Activated B cell treated with CpG ODN at 0.5 μM for 24 hours (primary cell): ENCODE data around the gene CXCL9. TPM values are rescaled to one million over a fixed set of nuclear protein-coding genes. Genes with fewer than 3 reads are reported as not detected.
"Not testable (repeated sequence)": the region's sequence is repeated elsewhere in the genome, so short reads cannot be mapped to it uniquely, and the experiment has no call there.

ENCODE experiments used
- ATAC-seq: fragments of 200-7000 bp; cut with Tn5 transposase; one replicate; pipeline ENCODE4 v1.10.0; 2021; ENCODE audit warnings: low read depth, mild to moderate bottlenecking, moderate library complexity
- CTCF ChIA-PET: fragments of 350-600 bp; sonication (Branson Sonifier 250); formaldehyde crosslinking; loops from one replicate; lab custom pipeline; 2021; ENCODE audit warnings: antibody characterized with exemption; lab: Charles Lee
- POLR2A ChIA-PET: fragments of 350-600 bp; sonication (Branson Sonifier 250); formaldehyde crosslinking; loops from one replicate; lab custom pipeline; 2021; ENCODE audit warnings: antibody characterized with exemption; lab: Charles Lee
- DNase-seq: peaks from one replicate; pipeline ENCODE4 v3.0.0; 2022
- H3K27ac Mint-ChIP-seq: one replicate; pipeline ENCODE4 v1.8.0; 2020; ENCODE audit warnings: mixed read lengths
- H3K27me3 Mint-ChIP-seq: one replicate; pipeline ENCODE4 v1.8.0; 2021; ENCODE audit warnings: mixed read lengths
- H3K36me3 Mint-ChIP-seq: one replicate; pipeline ENCODE4 v1.8.0; 2021; ENCODE audit warnings: low read depth, mixed read lengths
- H3K4me1 Mint-ChIP-seq: one replicate; pipeline ENCODE4 v1.8.0; 2021; ENCODE audit warnings: mixed read lengths
- H3K4me3 Mint-ChIP-seq: one replicate; pipeline ENCODE4 v1.8.0; 2020; ENCODE audit warnings: mild to moderate bottlenecking, mixed read lengths
- H3K9me3 Mint-ChIP-seq: one replicate; pipeline ENCODE4 v1.8.0; 2020; ENCODE audit warnings: mixed read lengths
- intact Hi-C: fragments of 100-400 bp; cut with micrococcal nuclease; formaldehyde crosslinking; loops from one replicate; pipeline ENCODE4 v1.15.1; 2024
- total RNA-seq: library from RNA; stranded (reverse); gene quantifications from 2 replicates; pipeline ENCODE4 v1.2.3, GENCODE V29; 2022
- TF ChIP-seq, protein P1 (sequence below): fragments of 200-600 bp; IDR thresholded peaks from one replicate; pipeline ENCODE4 v1.8.0; 2022; ENCODE audit warnings: antibody characterized with exemption, mild to moderate bottlenecking

Gene CXCL9
- total RNA-seq = not detected in 2 replicates

DNA sequence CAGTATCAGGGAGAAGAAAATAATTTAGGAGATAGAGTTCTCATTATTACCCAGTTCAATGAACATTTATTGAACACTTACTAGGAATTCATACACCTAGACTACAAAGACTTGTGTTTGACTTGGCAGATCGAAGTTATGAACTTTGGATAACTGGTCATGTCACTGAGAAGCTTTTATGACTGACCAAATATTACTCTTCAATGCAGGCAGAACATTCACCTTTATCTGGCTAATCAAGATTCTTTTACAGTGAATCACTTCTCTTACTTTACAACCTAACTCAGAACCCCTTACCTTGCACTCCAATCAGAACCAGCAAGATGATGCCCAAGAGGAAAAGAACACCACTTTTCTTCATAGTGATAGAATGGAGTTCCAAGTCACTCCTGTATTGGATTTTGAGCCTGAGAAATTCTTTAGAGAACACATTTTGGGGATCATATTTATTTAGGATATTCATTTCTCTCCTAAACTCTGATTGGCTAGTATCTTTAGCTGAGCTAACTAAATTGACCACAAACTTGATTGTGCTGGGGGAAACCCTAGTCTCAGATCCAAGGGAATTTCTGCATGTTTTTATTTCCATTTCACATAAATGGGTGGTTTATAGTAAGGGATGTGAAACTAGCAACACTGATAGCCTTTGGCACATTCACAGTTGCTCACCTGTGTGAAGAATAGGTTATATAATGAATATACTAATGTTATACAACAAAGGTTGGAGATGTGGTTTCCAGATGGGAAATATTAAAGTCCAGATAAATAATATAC is at the start of gene CXCL9:
CXCL9 (minus strand) TSS at position 421 of the 774 bp plus-strand sequence; CDS start at position 361, 60 bp downstream.
- ATAC-seq (no peak), DNase-seq (no peak)
- TF ChIP-seq, protein P1, sequence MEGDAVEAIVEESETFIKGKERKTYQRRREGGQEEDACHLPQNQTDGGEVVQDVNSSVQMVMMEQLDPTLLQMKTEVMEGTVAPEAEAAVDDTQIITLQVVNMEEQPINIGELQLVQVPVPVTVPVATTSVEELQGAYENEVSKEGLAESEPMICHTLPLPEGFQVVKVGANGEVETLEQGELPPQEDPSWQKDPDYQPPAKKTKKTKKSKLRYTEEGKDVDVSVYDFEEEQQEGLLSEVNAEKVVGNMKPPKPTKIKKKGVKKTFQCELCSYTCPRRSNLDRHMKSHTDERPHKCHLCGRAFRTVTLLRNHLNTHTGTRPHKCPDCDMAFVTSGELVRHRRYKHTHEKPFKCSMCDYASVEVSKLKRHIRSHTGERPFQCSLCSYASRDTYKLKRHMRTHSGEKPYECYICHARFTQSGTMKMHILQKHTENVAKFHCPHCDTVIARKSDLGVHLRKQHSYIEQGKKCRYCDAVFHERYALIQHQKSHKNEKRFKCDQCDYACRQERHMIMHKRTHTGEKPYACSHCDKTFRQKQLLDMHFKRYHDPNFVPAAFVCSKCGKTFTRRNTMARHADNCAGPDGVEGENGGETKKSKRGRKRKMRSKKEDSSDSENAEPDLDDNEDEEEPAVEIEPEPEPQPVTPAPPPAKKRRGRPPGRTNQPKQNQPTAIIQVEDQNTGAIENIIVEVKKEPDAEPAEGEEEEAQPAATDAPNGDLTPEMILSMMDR = no peak
- Mint-ChIP-seq H3K27ac (no peak within 1 kb of the TSS), H3K4me1 (peaks cover 5% of the 10 kb centered on the region), H3K4me3 (no peak within 1 kb of the TSS), H3K27me3 (no peaks in the 10 kb centered on the region), H3K9me3 (no peaks in the 10 kb centered on the region), H3K36me3 (no peaks in the 10 kb centered on the region)
- intact Hi-C loops = no loop called here
- CTCF ChIA-PET = interaction anchor here (1.0 kb wide), 1 partner anchor 11 kb away, joined by 4 read pairs; no protein-coding TSS in a partner anchor
- POLR2A ChIA-PET = no interaction called here

DNA sequence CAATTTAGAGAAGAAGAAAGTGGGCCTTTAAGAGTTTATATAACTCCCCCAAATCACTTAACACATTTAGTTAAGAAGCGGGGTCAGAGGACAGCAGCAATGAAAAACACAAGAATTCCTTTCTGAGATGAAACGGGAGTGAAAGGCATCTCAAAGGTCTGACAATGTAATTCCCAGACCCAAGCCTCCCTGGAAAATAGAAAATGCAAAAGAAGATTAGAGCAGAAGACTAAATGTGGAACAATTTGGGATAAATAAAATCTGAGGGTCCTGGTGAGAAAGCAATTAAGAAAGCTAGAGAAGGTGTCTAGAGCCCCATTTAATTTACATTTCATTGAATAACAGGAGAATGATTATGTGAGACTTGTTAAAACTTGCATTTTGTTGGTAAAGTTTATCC is 48.1 kb upstream of the CXCL9 start:
- CTCF ChIA-PET = interaction anchor here (1.2 to 3.6 kb wide), 2 partner anchors 19 to 60 kb away, joined by 4 to 36 read pairs; partner anchors contain the start of gene CXCL11
- peaks cover 38% of the 10 kb centered on the region for H3K4me1 Mint-ChIP-seq
- no peak for DNase-seq
- peak overlapping the region; percentile 81 for H3K27ac Mint-ChIP-seq
- no peaks in the 10 kb centered on the region for H3K27me3 Mint-ChIP-seq
- POLR2A ChIA-PET = interaction anchor here (1.0 to 1.1 kb wide), 2 partner anchors 43 to 65 kb away, joined by 3 to 4 read pairs; partner anchors contain the start of gene SDAD1
- TF ChIP-seq, protein P1 = no peak
- no peak for ATAC-seq
- no peaks in the 10 kb centered on the region for H3K36me3 Mint-ChIP-seq
- no peak overlapping the region for H3K4me3 Mint-ChIP-seq
- no peaks in the 10 kb centered on the region for H3K9me3 Mint-ChIP-seq
- intact Hi-C loops = no loop called here

DNA sequence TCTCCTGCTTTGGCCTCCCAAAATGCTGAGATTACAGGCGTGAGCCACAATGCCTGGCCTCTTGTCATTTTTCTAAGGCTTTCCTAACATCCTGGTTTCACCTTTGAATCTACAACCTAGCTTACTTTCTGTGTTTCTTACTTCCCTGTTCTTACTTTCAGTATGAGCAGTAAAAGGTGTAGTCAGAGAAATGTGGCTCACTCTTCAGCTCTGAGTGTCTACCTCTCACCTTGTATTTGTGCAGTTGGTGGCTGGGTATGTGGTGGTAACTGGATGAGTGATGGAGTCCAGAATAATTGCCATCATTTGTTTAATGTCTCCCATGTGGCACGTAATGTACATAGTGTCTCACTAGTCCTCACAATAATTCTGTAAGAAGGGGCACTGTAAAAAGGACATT is 47.7 kb upstream of the CXCL9 start:
- no peak for DNase-seq
- POLR2A ChIA-PET = interaction anchor here (1.0 to 1.1 kb wide), 2 partner anchors 43 to 64 kb away, joined by 3 to 4 read pairs; partner anchors contain the start of gene SDAD1
- Mint-ChIP-seq H3K27ac (peak overlapping the region; percentile 81), H3K27me3 (no peaks in the 10 kb centered on the region), H3K4me3 (no peak overlapping the region), H3K9me3 (no peaks in the 10 kb centered on the region), H3K36me3 (no peaks in the 10 kb centered on the region), H3K4me1 (peaks cover 34% of the 10 kb centered on the region)
- CTCF ChIA-PET = interaction anchor here (1.1 to 3.6 kb wide), 3 partner anchors 12 to 60 kb away, joined by 4 to 36 read pairs (median 4); partner anchors contain the start of gene CXCL11
- TF ChIP-seq, protein P1 = no peak
- intact Hi-C loops = no loop called here
- peak; percentile 96 for ATAC-seq

DNA sequence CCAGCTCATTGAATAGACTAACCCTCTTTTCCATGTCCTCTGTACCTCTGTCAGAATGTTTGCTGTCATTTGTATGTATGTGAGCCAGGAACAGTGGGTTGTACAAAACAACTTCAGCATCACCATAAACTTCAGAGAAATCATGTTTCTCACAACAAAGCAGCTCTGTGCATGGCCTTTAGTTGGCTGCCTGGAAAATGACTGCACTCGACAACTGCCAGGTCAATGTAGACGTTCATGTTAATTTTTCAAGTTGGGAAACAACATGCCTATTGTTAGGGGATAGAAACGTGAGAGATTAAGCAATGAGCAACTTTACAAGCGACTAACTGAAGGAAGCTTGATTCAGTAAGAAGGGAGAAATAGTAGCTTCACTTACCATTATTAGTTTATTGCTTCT is 46.4 kb upstream of the CXCL9 start:
- Mint-ChIP-seq H3K4me1 (peaks cover 24% of the 10 kb centered on the region), H3K27me3 (no peaks in the 10 kb centered on the region), H3K36me3 (no peaks in the 10 kb centered on the region), H3K4me3 (no peak overlapping the region), H3K27ac (peak overlapping the region; percentile 47), H3K9me3 (no peaks in the 10 kb centered on the region)
- no peak for ATAC-seq
- POLR2A ChIA-PET = interaction anchor here (0.6 kb wide), 1 partner anchor 8 kb away, joined by 6 read pairs; no protein-coding TSS in a partner anchor
- CTCF ChIA-PET = interaction anchor here (1.1 to 3.6 kb wide), 3 partner anchors 14 to 59 kb away, joined by 4 to 36 read pairs (median 4); no protein-coding TSS in a partner anchor
- intact Hi-C loops = no loop called here
- TF ChIP-seq, protein P1 = no peak
- DNase-seq = no peak

DNA sequence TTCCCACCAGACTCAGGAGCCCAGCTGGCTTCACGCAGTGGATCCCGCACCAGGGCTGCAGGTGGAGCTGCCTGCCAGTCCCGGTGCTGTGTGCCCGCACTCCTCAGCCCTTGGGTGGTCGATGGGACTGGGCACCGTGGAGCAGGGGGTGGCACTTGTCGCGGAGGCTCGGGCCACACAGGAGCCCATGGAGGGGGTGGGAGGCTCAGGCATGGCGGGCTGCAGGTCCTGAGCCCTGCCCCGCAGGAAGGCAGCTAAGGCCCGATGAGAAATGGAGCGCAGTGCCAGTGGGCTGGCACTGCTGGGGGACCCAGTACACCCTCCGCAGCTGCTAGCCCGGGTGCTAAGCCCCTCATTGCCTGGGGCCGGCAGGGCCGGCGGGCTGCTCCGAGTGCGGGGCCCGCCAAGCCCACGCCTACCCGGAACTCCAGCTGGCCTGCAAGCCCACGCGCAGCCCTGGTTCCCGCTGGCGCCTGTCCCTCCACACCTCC is 43.3 kb upstream of the CXCL9 start:
- H3K9me3 Mint-ChIP-seq, H3K27ac Mint-ChIP-seq, H3K27me3 Mint-ChIP-seq, H3K4me3 Mint-ChIP-seq, CTCF ChIA-PET, POLR2A ChIA-PET, ATAC-seq, DNase-seq, H3K4me1 Mint-ChIP-seq, intact Hi-C loops, H3K36me3 Mint-ChIP-seq: not testable (repeated sequence)

DNA sequence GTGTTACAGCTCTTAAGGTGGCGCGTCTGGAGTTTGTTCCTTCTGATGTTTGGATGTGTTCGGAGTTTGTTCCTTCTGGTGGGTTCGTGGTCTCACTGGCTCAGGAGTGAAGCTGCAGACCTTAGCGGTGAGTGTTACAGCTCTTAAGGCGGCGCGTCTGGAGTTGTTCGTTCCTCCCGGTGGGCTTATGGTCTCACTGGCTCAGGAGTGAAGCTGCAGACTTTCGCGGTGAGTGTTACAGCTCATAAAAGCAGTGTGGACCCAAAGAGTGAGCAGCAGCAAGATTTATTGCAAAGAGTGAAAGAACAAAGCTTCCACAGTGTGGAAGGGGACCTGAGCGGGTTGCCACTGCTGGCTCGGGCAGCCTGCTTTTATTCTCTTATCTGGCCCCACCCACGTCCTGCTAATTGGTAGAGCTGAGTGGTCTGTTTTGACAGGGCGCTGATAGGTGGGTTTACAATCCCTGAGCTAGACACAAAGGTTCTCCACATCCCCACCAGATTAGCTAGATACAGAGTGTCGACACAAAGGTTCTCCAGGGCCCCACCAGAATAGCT is 42.6 kb upstream of the CXCL9 start:
- POLR2A ChIA-PET, DNase-seq, H3K27me3 Mint-ChIP-seq, H3K4me1 Mint-ChIP-seq, intact Hi-C loops, H3K36me3 Mint-ChIP-seq, H3K9me3 Mint-ChIP-seq, H3K27ac Mint-ChIP-seq, H3K4me3 Mint-ChIP-seq, CTCF ChIA-PET, ATAC-seq: not testable (repeated sequence)

DNA sequence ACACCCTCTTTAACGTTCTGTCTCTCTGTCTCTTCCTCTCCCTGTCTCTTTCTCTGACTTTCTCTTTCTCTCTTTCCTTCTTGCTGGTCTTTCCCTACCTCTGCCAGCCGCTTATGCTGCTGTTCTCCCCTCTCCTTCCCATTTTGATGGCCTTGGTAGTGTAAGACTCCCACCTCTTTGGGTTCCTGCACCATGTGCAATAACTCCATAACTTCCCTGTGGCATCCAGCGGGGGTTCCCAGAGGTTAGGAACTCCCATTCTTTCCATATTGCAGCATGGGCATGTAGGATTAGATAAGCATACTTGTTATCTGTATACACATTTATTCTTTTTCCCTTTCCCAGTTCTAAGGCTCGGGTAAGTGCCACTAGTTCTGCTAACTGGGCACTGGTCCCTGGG is 37.4 kb upstream of the CXCL9 start:
- CTCF ChIA-PET, H3K4me3 Mint-ChIP-seq, H3K4me1 Mint-ChIP-seq, DNase-seq, H3K27me3 Mint-ChIP-seq, H3K36me3 Mint-ChIP-seq, ATAC-seq, intact Hi-C loops, POLR2A ChIA-PET, H3K27ac Mint-ChIP-seq, H3K9me3 Mint-ChIP-seq: not testable (repeated sequence)

DNA sequence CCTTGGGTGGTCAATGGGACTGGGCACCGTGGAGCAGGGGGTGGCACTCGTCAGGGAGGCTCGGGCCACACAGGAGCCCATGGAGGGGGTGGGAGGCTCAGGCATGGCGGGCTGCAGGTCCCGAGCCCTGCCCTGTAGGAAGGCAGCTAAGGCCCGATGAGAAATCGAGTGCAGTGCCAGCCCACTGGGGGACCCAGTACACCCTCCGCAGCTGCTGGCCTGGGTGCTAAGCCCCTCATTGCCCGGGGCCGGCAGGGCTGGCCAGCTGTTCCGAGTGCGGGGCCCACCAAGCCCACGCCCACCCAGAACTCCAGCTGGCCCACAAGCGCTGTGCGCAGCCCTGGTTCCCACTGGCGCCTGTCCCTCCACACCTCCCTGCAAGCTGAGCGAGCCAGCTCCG is 36.0 kb upstream of the CXCL9 start:
- intact Hi-C loops, CTCF ChIA-PET, H3K36me3 Mint-ChIP-seq, DNase-seq, H3K4me1 Mint-ChIP-seq, H3K27me3 Mint-ChIP-seq, H3K9me3 Mint-ChIP-seq, ATAC-seq, H3K27ac Mint-ChIP-seq, H3K4me3 Mint-ChIP-seq: not testable (repeated sequence)
- POLR2A ChIA-PET = interaction anchor here (0.6 kb wide), 1 partner anchor 19 kb away, joined by 3 read pairs; no protein-coding TSS in a partner anchor
